Measurements from ENCODE around the gene KRTAP1-1.

GRCh38 chr17:41012326-41013120 lies 28.7 kb downstream of the KRTAP1-1 start:
- TF ChIP-seq CTCF (IDR thresholded peaks at IDR 0.05) (no peak), POLR2A (IDR thresholded peaks at IDR 0.05; ENCODE audit: low read depth) (no peak), POLR2AphosphoS5 (IDR thresholded peaks at IDR 0.05) (no peak), EP300 (IDR thresholded peaks at IDR 0.05) (no peak)

All from esophagus muscularis mucosa (tissue), 4 donors.